GM12873 (cell line): ENCODE measurements around the gene SCRN3.

Source experiments
- TF ChIP-seq, protein P1 (sequence below): IDR thresholded peaks from 2 replicates; pipeline ENCODE4 v1.5.1; 2012; ENCODE audit warnings: low read depth, mild to moderate bottlenecking, moderate library complexity, low read length, control low read depth; ENCODE audit not compliant: insufficient read depth; ENCODE audit errors: missing control alignments

The SCRN3 gene

GRCh38 chr2:174395969-174396630 lies 570 bp downstream of the SCRN3 start:
- TF ChIP-seq, protein P1, sequence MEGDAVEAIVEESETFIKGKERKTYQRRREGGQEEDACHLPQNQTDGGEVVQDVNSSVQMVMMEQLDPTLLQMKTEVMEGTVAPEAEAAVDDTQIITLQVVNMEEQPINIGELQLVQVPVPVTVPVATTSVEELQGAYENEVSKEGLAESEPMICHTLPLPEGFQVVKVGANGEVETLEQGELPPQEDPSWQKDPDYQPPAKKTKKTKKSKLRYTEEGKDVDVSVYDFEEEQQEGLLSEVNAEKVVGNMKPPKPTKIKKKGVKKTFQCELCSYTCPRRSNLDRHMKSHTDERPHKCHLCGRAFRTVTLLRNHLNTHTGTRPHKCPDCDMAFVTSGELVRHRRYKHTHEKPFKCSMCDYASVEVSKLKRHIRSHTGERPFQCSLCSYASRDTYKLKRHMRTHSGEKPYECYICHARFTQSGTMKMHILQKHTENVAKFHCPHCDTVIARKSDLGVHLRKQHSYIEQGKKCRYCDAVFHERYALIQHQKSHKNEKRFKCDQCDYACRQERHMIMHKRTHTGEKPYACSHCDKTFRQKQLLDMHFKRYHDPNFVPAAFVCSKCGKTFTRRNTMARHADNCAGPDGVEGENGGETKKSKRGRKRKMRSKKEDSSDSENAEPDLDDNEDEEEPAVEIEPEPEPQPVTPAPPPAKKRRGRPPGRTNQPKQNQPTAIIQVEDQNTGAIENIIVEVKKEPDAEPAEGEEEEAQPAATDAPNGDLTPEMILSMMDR, result no peak

DNA sequence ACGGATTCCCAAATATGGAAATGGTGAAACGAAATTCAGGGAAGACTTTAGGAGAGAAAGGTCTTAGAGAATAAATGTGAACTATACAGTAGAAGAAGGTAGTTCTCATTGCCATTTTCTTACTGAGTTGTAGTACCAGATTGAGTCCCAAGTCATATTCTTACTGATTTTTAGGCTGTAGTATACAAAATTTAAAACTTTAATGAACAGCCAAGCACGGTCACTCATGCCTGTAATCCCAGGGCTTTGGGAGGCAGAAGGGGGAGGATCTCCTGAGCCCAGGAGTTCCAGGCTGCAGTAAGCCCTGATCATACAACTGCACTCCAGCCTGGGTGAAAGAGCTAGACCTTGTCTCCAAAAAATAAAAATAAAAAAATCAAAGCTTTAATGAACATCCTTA lies 2.2 kb downstream of the SCRN3 start:
- TF ChIP-seq, protein P1, result no peak

GRCh38 chr2:174399171-174399570 lies 3.6 kb downstream of the SCRN3 start:
- TF ChIP-seq, protein P1, result no peak

- TF ChIP-seq, protein P1, result no peak
Observed at GRCh38 chr2:174400853-174401252, 5.3 kb downstream of the SCRN3 start.

- TF ChIP-seq, protein P1, result no peak
Observed at GRCh38 chr2:174403628-174404027, 8.1 kb downstream of the SCRN3 start.

DNA sequence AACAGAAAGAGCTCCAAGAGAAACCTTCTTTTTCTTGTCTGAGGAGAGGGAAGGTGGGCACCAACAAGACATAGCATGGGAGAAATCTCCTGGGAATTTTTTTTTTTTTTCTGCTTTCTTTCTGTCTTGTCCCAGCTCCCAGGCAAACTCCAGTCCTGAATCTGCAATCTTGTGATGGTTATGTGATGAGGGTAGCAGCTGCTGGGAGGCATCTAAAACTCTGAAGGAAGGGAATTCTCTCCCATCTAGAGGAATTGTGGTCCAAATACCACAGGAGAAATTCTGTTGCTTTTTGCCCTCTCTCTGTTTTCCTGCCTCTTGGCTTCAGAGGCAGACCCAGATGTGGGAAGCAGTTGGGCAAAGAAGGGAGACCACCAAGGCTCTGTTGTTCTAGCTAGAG lies 16.7 kb downstream of the SCRN3 start:
- TF ChIP-seq, protein P1, result no peak

GRCh38 chr2:174428214-174428613 lies 32.7 kb downstream of the SCRN3 start:
- TF ChIP-seq, protein P1, result no peak

GRCh38 chr2:174430066-174430465 lies 34.5 kb downstream of the SCRN3 start:
- TF ChIP-seq, protein P1, result no peak
